K562 (cell line): ENCODE measurements around the gene ILF2.

Source experiments
- BCOR ChIP-seq: fragments of 450-650 bp; IDR thresholded peaks from 2 replicates; pipeline ENCODE4 v1.6.1; 2016
- ERF ChIP-seq: fragments of 450-650 bp; formaldehyde crosslinking; IDR thresholded peaks from 2 replicates; pipeline ENCODE4 v1.4.0; 2020; ENCODE audit warnings: mild to moderate bottlenecking, mixed read lengths
- KDM1A ChIP-seq, 2 experiments: fragments of 450-650 bp; IDR thresholded peaks; 2 replicates each; pipeline ENCODE4 v1.6.1; 2016; ENCODE audit warnings: mild to moderate bottlenecking in 2 of 2
- NR2C2 ChIP-seq, 2 experiments: fragments of 200-800 bp in 1 of 2; sonication (Bioruptor generic) in 1 of 2; sonication (generic) in 1 of 2; formaldehyde crosslinking in 1 of 2; IDR thresholded peaks; 2 replicates each; pipeline versions ENCODE4 v1.6.1 to v1.8.0; 2016 to 2022; ENCODE audit warnings: mild to moderate bottlenecking in 1 of 2, missing compliant biosample characterization in 1 of 2, missing genetic modification characterization in 1 of 2, missing genetic modification reagents in 1 of 2
- SP1 ChIP-seq: sonication (generic); formaldehyde crosslinking; IDR thresholded peaks from 2 replicates; pipeline ENCODE4 v1.8.1; 2022; ENCODE audit warnings: mild to moderate bottlenecking, missing genetic modification reagents
- TF ChIP-seq, protein P1 (sequence below): fragments of 150-350 bp; IDR thresholded peaks from 2 replicates; pipeline ENCODE4 v1.6.1; 2014; ENCODE audit warnings: low read depth, mild to moderate bottlenecking, low read length, borderline replicate concordance
- TF ChIP-seq, protein P2 (sequence below), 3 experiments: IDR thresholded peaks in 2 of 3; conservative IDR thresholded peaks in 1 of 3; 2 replicates each; pipeline ENCODE4 v1.5.1; 2011 to 2012; ENCODE audit warnings: low read length in 3 of 3, mild to moderate bottlenecking in 3 of 3, control low read depth in 2 of 3, improper control_type of control experiment in 1 of 3, inconsistent platforms in 1 of 3, low read depth in 1 of 3, mixed read lengths in 1 of 3, moderate library complexity in 1 of 3; ENCODE audit not compliant: insufficient read depth in 2 of 3

DNA sequence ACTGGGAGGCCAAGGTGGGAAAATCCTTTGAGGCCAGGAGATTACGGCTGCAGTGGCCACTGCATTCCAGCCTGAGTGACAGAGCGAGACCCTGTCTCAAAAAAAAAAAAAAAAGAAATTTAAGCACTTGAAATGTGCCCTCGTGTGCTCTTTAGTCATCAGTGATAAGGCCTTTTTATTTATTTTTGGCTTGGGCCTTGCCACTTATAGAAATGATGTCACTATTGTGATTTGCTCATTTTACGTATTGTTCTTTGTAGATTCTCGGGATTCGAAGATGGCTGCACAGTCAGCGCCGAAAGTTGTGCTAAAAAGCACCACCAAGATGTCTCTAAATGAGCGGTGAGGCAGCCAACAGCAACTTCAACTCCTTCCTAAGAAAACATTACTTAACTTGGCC, 34.5 kb downstream of the ILF2 start:
- TF ChIP-seq NR2C2 (CRISPR knock-in tag; IDR thresholded peaks at IDR 0.05) = no peak
- no peak for TF ChIP-seq NR2C2 (tag; IDR thresholded peaks at IDR 0.05)
- TF ChIP-seq SP1 = no peak
- TF ChIP-seq KDM1A (IDR thresholded peaks at IDR 0.05) = no peak
- no peak for TF ChIP-seq ERF (CRISPR knock-in tag)
- no peak for TF ChIP-seq BCOR
- TF ChIP-seq, protein P1, sequence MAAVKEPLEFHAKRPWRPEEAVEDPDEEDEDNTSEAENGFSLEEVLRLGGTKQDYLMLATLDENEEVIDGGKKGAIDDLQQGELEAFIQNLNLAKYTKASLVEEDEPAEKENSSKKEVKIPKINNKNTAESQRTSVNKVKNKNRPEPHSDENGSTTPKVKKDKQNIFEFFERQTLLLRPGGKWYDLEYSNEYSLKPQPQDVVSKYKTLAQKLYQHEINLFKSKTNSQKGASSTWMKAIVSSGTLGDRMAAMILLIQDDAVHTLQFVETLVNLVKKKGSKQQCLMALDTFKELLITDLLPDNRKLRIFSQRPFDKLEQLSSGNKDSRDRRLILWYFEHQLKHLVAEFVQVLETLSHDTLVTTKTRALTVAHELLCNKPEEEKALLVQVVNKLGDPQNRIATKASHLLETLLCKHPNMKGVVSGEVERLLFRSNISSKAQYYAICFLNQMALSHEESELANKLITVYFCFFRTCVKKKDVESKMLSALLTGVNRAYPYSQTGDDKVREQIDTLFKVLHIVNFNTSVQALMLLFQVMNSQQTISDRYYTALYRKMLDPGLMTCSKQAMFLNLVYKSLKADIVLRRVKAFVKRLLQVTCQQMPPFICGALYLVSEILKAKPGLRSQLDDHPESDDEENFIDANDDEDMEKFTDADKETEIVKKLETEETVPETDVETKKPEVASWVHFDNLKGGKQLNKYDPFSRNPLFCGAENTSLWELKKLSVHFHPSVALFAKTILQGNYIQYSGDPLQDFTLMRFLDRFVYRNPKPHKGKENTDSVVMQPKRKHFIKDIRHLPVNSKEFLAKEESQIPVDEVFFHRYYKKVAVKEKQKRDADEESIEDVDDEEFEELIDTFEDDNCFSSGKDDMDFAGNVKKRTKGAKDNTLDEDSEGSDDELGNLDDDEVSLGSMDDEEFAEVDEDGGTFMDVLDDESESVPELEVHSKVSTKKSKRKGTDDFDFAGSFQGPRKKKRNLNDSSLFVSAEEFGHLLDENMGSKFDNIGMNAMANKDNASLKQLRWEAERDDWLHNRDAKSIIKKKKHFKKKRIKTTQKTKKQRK = no peak
- TF ChIP-seq, protein P2, sequence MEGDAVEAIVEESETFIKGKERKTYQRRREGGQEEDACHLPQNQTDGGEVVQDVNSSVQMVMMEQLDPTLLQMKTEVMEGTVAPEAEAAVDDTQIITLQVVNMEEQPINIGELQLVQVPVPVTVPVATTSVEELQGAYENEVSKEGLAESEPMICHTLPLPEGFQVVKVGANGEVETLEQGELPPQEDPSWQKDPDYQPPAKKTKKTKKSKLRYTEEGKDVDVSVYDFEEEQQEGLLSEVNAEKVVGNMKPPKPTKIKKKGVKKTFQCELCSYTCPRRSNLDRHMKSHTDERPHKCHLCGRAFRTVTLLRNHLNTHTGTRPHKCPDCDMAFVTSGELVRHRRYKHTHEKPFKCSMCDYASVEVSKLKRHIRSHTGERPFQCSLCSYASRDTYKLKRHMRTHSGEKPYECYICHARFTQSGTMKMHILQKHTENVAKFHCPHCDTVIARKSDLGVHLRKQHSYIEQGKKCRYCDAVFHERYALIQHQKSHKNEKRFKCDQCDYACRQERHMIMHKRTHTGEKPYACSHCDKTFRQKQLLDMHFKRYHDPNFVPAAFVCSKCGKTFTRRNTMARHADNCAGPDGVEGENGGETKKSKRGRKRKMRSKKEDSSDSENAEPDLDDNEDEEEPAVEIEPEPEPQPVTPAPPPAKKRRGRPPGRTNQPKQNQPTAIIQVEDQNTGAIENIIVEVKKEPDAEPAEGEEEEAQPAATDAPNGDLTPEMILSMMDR (IDR thresholded peaks at IDR 0.05 in 2 of 3, conservative IDR thresholded peaks at IDR 0.05 in 1 of 3; ENCODE audit: insufficient read depth in 2 of 3, low read depth in 1 of 3, low read length in 3 of 3) = no peak
